ENCODE measurements around the gene GPC3. TPM values are rescaled to one million over a fixed set of nuclear protein-coding genes. Genes with fewer than 3 reads are reported as not detected.

The GPC3 gene
- total RNA-seq, 6 experiments from 2014 or later = 0.31 to 6.8 (median 1.8) TPM

DNA sequence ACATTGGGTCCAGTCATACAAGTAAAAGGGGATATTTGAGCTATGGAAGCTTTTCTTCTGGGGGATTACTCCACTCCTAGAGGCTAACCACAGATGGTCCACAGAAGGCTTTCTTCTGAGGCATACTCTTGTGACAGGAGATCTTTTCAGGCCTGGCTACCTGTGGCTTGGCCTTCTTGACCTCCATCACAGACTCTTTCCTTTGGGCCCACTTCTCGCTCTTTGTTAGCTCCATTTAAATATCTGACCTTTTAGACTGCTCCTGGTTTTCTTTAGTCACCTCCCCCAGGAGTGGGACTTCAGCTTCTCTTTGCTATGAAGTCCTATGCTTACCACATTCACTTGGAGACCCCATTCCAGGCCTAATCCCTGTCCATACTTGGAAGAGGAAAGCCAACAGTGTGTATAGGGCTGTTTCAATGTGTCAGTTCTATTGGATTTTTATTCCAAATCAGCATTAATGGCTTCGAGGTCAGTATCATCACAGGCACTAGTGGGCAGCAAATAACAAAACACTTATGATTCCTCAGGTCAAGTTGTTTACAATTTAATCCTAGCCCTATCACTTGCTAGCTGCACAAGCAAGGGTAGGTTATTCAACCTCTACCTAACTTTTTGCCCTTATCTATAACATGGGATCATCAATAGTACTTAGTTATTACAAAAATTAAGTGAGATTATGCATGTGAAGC, 26.3 kb downstream of the GPC3 start:
- ATAC-seq = peak; percentile 46 to 78 (median 60)

DNA sequence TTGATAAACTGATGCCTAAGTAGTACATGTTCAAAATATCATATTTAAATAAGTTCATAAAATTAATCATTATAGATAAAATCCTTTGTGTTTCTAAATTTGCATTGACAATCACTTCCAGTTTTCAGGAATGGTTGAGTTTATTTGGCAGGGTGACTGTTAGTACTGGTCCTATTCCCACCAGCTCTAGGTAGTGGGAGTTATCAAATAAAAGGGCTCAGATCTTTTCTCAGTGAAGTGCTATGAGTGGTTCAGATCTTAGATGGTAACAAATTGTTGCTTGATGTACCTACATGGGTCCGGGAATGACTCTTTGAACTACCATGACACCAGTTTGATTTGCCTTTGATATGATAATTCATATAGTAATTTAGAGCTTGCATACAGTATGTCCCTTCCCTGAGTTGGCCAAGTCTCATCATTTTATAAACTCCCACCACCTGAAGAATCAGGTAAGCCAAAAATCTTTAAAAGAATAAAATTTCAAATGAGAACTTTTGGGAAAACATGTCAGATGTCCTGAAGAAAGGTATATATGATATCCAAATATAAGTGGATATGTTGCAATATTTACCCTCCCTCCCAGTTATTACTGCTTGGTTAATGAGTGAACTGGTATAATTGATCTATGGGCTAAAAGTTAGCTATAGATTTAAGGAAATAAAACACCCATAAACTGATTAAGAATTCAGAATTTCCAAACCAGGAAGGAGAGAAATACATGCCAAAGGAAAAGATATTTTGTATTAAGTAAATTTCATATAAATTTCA, 28.6 kb downstream of the GPC3 start:
- Histone ChIP-seq H3K9me3 (no peaks in the 10 kb centered on the region), H3K27ac (no peak overlapping the region), H3K4me1 (no peaks in the 10 kb centered on the region), H3K4me3 (no peak overlapping the region), H3K27me3 (no peaks in the 10 kb centered on the region), H3K36me3 (no peaks in the 10 kb centered on the region)
- TF ChIP-seq, protein P1, sequence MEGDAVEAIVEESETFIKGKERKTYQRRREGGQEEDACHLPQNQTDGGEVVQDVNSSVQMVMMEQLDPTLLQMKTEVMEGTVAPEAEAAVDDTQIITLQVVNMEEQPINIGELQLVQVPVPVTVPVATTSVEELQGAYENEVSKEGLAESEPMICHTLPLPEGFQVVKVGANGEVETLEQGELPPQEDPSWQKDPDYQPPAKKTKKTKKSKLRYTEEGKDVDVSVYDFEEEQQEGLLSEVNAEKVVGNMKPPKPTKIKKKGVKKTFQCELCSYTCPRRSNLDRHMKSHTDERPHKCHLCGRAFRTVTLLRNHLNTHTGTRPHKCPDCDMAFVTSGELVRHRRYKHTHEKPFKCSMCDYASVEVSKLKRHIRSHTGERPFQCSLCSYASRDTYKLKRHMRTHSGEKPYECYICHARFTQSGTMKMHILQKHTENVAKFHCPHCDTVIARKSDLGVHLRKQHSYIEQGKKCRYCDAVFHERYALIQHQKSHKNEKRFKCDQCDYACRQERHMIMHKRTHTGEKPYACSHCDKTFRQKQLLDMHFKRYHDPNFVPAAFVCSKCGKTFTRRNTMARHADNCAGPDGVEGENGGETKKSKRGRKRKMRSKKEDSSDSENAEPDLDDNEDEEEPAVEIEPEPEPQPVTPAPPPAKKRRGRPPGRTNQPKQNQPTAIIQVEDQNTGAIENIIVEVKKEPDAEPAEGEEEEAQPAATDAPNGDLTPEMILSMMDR (IDR thresholded peaks at IDR 0.05) = no peak
- TF ChIP-seq POLR2A (IDR thresholded peaks at IDR 0.05) = no peak
- intact Hi-C loops (cut with DNase I) = no loop called here
- DNase-seq (no peak), ATAC-seq (no peak)
- 64% methylated on average over 1 of the region's 1 CpG for WGBS (ENCODE audit: insufficient coverage, low coverage, low lambda C conversion rate, missing lambda C conversion rate)

More for the DNA sequence above, 26.3 kb downstream of the GPC3 start:
- H3K27ac ChIP-seq = no peak overlapping the region
- no peak for DNase-seq
- H3K4me3 ChIP-seq = no peak overlapping the region
- TF ChIP-seq, protein P1 (IDR thresholded peaks at IDR 0.05) = peak; percentile 35 to 39 (median 37)
- no peak for TF ChIP-seq POLR2A (IDR thresholded peaks at IDR 0.05)
- no peaks in the 10 kb centered on the region for H3K9me3 ChIP-seq
- intact Hi-C loops (cut with DNase I) = no loop called here
- no peaks in the 10 kb centered on the region for H3K36me3 ChIP-seq
- no peaks in the 10 kb centered on the region for H3K27me3 ChIP-seq
- H3K4me1 ChIP-seq = no peaks in the 10 kb centered on the region
- WGBS (ENCODE audit: insufficient coverage, low coverage, low lambda C conversion rate, missing lambda C conversion rate) = 67% methylated on average over 2 of the region's 2 CpGs

DNA sequence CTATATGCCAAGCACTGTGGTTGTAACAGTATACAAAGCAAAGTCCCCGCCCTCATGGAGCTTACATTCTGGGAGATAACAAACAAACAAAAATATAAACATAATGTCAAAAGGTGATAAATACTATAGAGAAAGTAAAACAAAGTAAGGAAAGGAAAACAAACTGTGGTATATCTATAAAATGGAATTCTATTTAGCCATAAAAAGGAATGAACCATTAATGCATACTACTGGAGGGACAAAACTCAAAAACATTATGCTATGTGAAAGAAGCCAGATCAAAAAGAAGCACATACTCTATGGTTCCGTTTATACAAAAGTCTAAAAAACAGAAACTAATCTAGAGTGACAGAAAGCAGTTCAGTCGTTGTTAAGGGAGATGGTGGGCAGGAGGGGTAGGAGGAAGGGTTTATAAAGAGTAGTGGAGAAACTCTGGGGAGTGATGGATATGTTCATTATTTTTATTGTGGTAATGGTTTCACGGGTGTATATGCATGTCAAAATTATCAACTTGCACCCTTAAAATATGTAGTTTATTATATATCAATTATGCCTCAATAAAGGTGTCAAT, 31.5 kb downstream of the GPC3 start:
- H3K4me3 ChIP-seq = no peak overlapping the region
- no peaks in the 10 kb centered on the region for H3K4me1 ChIP-seq
- H3K27ac ChIP-seq = no peak overlapping the region
- DNase-seq (no peak), ATAC-seq (no peak)
- intact Hi-C loops (cut with DNase I) = no loop called here
- TF ChIP-seq, protein P1 (IDR thresholded peaks at IDR 0.05) = no peak
- TF ChIP-seq POLR2A (IDR thresholded peaks at IDR 0.05) = no peak
- no peaks in the 10 kb centered on the region for H3K36me3 ChIP-seq
- WGBS (ENCODE audit: insufficient coverage, low coverage, low lambda C conversion rate, missing lambda C conversion rate) = 48% methylated on average over 4 of the region's 4 CpGs
- H3K9me3 ChIP-seq = no peaks in the 10 kb centered on the region
- no peaks in the 10 kb centered on the region for H3K27me3 ChIP-seq

DNA sequence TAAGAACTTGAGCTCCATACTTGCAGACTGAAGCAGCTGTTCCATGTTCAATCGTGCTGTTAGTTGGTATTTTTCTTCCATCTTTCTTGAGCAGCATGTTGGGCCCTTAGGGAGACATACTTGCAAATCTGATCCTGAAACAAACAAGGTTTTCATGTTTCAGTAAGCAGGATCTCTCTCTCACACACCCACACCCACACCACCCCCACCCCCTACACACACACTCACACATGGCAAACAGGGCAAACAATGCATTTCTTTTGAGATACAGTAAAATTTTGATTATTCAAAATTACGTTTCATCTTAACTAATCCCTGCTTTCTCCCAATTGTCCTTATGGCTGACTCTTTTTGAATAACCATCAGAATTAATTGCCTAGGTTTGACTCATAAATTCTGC, 32.3 kb downstream of the GPC3 start:
- H3K9me3 ChIP-seq = no peaks in the 10 kb centered on the region
- H3K4me3 ChIP-seq = no peak overlapping the region
- DNase-seq (no peak), ATAC-seq (no peak)
- WGBS (ENCODE audit: insufficient coverage, low coverage, low lambda C conversion rate, missing lambda C conversion rate) = 46% methylated on average over 2 of the region's 2 CpGs
- intact Hi-C loops (cut with DNase I) = no loop called here
- no peak overlapping the region for H3K27ac ChIP-seq
- TF ChIP-seq, protein P1 (IDR thresholded peaks at IDR 0.05) = no peak
- no peak for TF ChIP-seq POLR2A (IDR thresholded peaks at IDR 0.05)
- no peaks in the 10 kb centered on the region for H3K4me1 ChIP-seq
- H3K36me3 ChIP-seq = no peaks in the 10 kb centered on the region
- no peaks in the 10 kb centered on the region for H3K27me3 ChIP-seq

All from right lobe of liver (tissue), 6 donors.